Stimulated activated CD4-positive, alpha-beta T cell treated with anti-CD3 and anti-CD28 coated beads, Interleukin-4, amount 100 ng/mL, for 48 hours (primary cell): Measurements from ENCODE around the gene HERC4.
"Not testable (repeated sequence)": the region's sequence is repeated elsewhere in the genome, so short reads cannot be mapped to it uniquely, and the experiment has no call there.

Experiments
- DNase-seq, 2 donors: peaks; one replicate each; pipeline ENCODE4 v3.0.0-alpha.2; 2020; ENCODE audit warnings: low read depth in 2 of 2

Gene HERC4

GRCh38 chr10:67878133-67878532 lies 196.9 kb downstream of the HERC4 start:
- no peak for DNase-seq

- DNase-seq = not testable (repeated sequence)
Observed at GRCh38 chr10:67877421-67877820, 197.7 kb downstream of the HERC4 start.

- no peak for DNase-seq
Observed at GRCh38 chr10:67875340-67876238, 199.5 kb downstream of the HERC4 start.
